CD4-positive, alpha-beta T cell treated with Interleukin-17A for 4 hours (primary cell): ENCODE results near the gene TMEM132D.

Source experiments
- DNase-seq: peaks from one replicate; pipeline ENCODE4 v3.0.0-alpha.2; 2020; ENCODE audit warnings: mixed read lengths

Gene TMEM132D

GRCh38 chr12:129819391-129819790 is 84.4 kb downstream of the TMEM132D start:
- no peak for DNase-seq

DNA sequence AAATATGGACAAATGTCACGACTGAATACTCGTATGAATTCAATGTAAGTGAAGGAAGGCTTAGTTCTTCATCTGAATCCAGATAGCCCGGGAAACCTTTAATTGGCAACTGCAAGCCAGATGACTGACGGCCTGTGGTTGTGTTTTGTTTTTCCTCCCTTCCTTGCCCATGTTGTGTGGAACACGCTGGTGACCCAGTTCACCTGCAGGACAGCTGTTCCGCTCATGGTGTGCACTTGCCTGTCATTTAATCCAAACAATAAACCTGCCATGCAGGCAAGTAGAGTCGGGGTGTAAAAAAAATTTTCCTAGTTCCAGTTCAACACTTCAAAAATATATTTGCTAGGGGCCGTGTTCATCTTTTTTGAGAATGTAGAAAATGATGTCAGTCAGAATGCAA is 88.0 kb downstream of the TMEM132D start:
- no peak for DNase-seq

- no peak for DNase-seq
These were observed 91.9 kb downstream of the TMEM132D start for GRCh38 chr12:129811963-129812362.

DNA sequence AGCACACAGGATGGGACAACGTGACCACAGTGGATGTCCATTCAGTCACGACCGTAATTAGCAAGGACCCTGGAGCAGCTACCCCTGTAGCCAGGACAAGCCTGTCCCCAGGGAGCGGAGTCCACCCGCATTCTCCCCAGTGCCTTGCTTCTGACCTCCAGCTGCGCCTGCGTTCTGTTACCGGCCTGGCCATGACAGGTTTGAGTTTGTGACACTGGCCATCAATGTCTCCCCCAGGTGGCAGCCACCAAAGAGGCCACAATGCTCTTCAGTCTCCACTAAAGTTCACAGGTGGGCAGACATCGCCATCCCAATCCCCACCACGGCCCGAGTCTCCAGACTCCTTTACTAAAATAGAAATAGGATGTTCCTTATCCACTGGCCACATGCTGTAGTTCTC is 96.7 kb downstream of the TMEM132D start:
- no peak for DNase-seq

- DNase-seq: no peak
These were observed 112.4 kb downstream of the TMEM132D start for GRCh38 chr12:129791396-129791795.

DNA sequence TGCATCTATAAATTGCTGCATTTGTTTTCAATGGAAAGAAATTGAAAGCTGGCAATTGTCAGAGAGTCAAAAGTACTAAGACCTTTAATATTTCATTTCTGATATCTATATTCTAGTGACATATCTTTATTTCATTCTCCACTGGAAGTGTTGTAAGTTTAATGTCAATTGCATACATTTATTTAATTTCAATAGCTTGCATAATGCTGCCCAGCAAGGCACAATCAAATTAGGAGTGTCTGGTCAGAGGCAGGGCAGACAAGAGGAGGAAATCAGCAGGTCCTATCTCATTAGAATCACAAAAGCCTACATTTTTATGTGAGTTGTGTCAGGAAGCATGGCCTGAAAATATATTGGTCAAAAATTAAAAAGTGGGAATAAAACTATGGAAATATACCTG is 112.9 kb downstream of the TMEM132D start:
- no peak for DNase-seq

- no peak for DNase-seq
These were observed 113.5 kb downstream of the TMEM132D start for GRCh38 chr12:129790331-129790730.

DNA sequence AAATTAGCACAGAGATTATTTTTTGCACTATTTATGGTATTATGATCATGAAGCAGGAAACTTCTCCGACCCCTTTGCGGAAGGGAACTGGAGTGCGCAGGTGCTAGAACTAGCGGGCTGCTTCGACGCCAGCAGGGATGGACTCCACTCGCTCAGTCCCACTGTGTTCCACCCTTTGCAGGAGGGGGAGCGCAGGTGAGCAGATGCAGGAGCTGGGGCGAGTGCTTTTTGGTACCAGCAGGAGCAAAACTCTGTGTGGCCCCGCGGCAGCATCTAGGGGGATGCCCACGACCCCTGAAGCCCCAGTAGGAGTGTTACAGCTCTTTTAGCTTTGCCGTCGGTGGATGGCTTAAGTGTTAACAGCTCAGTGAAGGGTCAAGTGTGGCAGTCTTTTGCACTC is 113.9 kb downstream of the TMEM132D start:
- DNase-seq: no peak

DNA sequence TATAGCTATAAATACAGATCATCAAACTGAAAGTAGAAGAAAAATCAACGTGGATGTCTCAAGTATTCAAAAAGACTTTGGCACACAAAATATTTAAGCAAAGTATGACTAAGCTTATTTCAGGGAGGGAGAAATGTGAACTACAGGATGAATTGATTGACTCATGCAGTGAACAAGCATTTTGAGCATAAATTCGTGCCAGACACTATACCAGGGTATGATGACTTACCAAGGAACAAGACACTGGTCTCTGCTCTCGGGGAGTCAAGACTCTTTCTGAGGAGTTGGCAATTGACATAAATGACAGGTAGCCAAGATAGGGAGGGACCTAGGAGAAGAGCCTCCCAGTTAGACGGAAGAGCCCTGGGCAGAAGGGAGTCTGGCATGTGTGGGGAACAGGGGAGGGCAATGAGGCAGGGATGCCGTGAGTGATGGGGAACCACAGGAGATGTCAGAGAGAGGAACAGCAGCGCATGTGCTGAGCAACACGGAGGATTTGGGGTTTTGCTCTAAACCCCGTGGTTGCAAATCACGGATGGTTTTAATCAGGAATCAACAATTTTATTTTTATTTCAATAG is 115.2 kb downstream of the TMEM132D start:
- no peak for DNase-seq

- no peak for DNase-seq
These were observed 123.8 kb downstream of the TMEM132D start for GRCh38 chr12:129779989-129780388.

GRCh38 chr12:129779033-129779432 is 124.8 kb downstream of the TMEM132D start:
- no peak for DNase-seq

DNA sequence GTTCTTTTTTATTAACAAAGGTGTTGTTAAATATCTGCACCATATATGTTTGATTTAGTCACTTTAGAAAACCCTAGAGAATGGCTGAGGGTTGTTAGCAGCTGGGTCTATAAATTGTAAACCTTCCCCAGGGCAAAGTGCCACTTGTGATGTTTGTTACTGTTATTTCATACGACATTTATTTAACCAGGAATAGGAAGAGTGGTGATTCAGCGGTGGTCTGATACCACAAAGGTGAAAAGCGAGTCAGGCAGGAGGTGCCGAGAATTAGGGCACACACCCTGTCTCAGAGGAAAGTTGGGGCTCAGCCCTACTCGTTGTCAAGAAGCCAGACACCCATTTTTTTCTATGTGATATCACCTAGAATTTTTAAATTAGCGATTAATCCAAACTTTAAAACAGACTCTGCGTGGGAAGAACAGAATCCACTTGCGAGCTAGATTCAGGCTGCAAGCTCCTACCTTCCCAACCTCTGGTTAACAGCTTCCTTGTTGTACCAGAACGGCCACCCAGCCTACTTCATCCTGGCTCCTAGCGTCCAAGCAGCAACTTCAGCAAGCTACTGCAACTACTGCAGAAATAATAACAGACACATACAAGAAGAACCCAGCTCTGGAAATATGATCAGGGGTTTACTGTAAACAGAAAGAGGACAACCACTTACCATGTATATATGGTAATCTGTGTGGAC is 126.7 kb downstream of the TMEM132D start:
- no peak for DNase-seq

GRCh38 chr12:129772501-129773493 is 131.0 kb downstream of the TMEM132D start:
- no peak for DNase-seq

- DNase-seq: no peak
These were observed 132.6 kb downstream of the TMEM132D start for GRCh38 chr12:129771238-129771637.

DNA sequence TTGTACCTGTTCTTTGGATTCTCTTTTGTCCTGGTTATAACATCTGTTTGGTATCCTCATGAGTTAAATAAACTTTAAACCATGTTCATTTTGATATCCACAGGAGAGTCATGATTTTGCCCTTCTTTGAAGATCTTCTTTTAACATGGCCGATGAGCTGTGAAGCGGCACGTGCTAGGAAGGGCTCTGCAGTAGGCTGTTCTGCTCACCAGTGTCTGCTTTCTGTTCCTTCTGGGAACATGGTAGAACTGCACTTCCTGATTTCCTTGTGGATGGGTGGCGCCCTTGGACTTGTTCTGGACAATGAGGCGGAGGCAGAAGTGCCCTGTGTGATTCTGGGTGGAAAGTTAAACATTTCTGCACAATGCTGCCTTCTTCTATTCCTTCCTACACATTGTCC is 138.1 kb downstream of the TMEM132D start:
- no peak for DNase-seq

DNA sequence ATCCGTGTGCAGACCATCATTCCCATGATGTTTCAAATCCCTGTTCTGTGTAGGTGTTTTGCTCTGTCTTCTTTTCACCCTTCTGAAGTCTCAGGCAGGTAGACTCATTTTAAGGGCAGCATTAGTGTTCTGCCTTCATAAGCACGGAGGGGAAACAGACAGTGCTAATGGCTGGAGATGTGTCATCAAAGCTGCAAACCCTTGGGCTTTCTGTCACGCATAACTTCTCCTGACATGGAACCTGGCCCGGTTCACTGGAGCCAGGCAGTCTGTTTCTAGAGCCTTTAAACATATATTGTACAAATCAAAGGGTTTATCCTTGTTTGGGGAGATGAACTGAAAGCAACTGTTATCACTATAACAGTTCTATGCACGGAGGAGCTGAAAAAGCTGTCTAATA is 141.4 kb downstream of the TMEM132D start:
- DNase-seq: no peak

- DNase-seq: no peak
These were observed 150.2 kb downstream of the TMEM132D start for GRCh38 chr12:129753586-129753985.

- DNase-seq: no peak
These were observed 153.4 kb downstream of the TMEM132D start for GRCh38 chr12:129750421-129750820.

DNA sequence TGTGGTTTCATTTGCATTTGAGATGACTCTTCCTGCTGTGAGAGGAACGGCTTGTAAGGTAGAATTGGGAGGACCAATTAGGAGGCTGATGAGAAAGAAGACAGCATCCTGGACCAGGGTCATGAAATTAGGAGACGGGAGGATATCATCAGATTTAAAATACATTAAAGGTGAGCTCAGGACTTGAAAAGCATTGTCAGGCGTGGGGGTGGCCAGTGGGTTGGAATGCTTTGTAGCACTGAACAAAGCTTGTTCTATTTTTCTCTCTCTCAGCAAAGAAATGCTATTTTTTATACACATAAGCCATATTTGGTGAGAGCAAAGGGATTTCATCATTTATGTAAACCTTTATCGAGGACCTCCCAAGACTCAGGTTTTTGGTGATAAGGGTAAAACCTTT is 157.5 kb downstream of the TMEM132D start:
- no peak for DNase-seq

DNA sequence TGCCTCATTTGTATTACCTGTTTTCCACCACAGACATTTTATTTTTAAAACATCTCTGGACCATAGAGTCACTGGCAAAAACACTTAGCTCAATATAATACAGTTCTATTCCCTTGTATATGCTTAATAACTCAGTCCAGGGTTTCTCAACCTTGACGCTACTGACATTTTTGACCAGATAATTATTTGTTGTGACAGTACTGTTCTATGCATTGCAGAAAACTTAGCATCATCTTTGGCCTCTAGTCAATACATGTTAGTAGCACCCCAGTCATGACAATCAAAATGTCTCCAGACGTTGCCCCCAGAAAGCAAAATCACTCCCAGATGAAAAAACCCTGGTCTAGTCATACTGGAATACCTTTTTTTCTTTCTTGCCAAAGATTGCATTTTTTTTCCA is 174.7 kb downstream of the TMEM132D start:
- no peak for DNase-seq

DNA sequence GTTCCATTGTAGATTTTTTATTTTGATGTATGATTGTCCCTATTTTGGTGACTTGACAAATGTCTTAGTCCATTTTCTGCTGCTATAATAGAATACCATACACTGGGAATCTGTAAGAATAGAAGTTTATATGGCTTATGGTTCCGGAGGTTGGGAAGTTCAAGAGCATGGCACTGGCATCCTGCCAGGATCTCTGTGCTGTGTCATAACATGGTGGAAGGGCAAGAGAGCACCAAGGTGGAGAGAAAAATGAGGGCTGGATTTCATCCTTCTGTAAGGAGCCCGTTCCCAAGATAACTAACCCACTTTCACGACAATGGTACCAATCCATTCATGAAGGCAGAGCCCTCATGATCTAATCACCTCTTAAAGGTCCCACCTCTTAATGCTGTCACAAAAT is 176.7 kb downstream of the TMEM132D start:
- no peak for DNase-seq

DNA sequence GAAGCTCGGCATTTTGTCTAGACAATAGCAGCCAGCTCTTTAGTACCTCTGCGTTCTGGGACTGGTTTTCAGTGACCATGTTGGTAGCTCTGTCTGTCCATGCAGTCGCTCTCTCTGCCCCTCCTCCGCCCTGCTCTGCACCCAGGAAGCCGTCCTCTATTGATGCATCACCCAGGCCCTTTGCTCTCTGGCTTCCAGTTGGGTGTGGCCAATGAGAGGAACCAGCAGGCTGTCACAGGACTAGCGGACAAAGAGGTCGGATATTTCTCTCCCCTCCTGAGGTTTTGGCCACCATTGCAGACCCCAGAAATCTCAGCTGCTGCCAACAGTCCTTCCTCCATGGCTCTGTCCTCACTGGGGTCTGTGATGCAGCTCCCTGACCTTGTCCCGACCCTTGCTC is 180.6 kb downstream of the TMEM132D start:
- DNase-seq: no peak

GRCh38 chr12:129720618-129721017 is 183.2 kb downstream of the TMEM132D start:
- DNase-seq: no peak

DNA sequence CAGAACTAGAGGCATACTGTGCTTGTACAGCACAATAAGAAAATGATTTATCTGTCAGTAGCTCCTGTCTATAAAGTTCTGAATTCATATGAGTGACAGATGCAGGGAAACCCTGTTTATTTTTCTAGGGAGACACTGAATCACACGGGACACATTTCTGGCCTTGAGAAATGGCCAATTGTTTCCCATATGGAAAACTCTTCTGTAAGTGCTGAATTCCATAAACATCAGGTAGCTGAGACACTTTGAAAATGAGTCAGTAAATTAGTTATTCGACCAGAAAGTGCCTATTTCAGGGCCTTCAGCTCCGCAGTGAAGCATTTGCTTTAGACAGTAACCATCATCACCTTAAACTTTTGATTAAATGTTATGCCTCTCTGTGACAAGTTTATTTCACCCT is 184.4 kb downstream of the TMEM132D start:
- no peak for DNase-seq
